ENCODE data around the gene IDUA.
"Not testable (repeated sequence)": the region's sequence is repeated elsewhere in the genome, so short reads cannot be mapped to it uniquely, and the experiment has no call there.

Gene IDUA

GRCh38 chr4:974668-975067 is 12.2 kb upstream of the IDUA start:
- DNase-seq (ENCODE audit: low read depth in 2 of 2), result no peak
- H3K4me3 ChIP-seq (replicated peaks in 1 of 2; ENCODE audit: low read depth in 2 of 2, low read length in 2 of 2), result no peak overlapping the region
- TF ChIP-seq CTCF (IDR thresholded peaks at IDR 0.05; ENCODE audit: low read depth, low read length), result no peak

GRCh38 chr4:976016-976415 is 10.8 kb upstream of the IDUA start:
- not testable (repeated sequence) for DNase-seq (ENCODE audit: low read depth in 2 of 2); H3K4me3 ChIP-seq (replicated peaks in 1 of 2; ENCODE audit: low read depth in 2 of 2, low read length in 2 of 2)

GRCh38 chr4:978957-979701 is 7.7 kb upstream of the IDUA start:
- H3K4me3 ChIP-seq (replicated peaks in 1 of 2; ENCODE audit: low read depth in 2 of 2, low read length in 2 of 2), result no peak overlapping the region
- TF ChIP-seq CTCF (IDR thresholded peaks at IDR 0.05; ENCODE audit: low read depth, low read length), result no peak
- DNase-seq (ENCODE audit: low read depth in 2 of 2), result peak; percentile 63 to 66

- no peak overlapping the region for H3K4me3 ChIP-seq (replicated peaks in 1 of 2; ENCODE audit: low read depth in 2 of 2, low read length in 2 of 2)
- TF ChIP-seq CTCF (IDR thresholded peaks at IDR 0.05; ENCODE audit: low read depth, low read length), result no peak
- no peak for DNase-seq (ENCODE audit: low read depth in 2 of 2)
Measured at GRCh38 chr4:982291-982690, 4.6 kb upstream of the IDUA start.

GRCh38 chr4:982814-983213 is 4.0 kb upstream of the IDUA start:
- DNase-seq (ENCODE audit: low read depth in 2 of 2), result no peak
- no peak for TF ChIP-seq CTCF (IDR thresholded peaks at IDR 0.05; ENCODE audit: low read depth, low read length)
- H3K4me3 ChIP-seq (replicated peaks in 1 of 2; ENCODE audit: low read depth in 2 of 2, low read length in 2 of 2), result no peak overlapping the region

- no peak for DNase-seq (ENCODE audit: low read depth in 2 of 2)
- no peak overlapping the region for H3K4me3 ChIP-seq (replicated peaks in 1 of 2; ENCODE audit: low read depth in 2 of 2, low read length in 2 of 2)
- TF ChIP-seq CTCF (IDR thresholded peaks at IDR 0.05; ENCODE audit: low read depth, low read length), result no peak
Measured at GRCh38 chr4:984336-985054, 2.3 kb upstream of the IDUA start.

- H3K4me3 ChIP-seq (replicated peaks in 1 of 2; ENCODE audit: low read depth in 2 of 2, low read length in 2 of 2), result peak overlapping the region in 1 of 2 donors; percentile 14
- TF ChIP-seq CTCF (IDR thresholded peaks at IDR 0.05; ENCODE audit: low read depth, low read length), result no peak
- peak; percentile 9 to 33 for DNase-seq (ENCODE audit: low read depth in 2 of 2)
Measured at GRCh38 chr4:985123-985830, 1.6 kb upstream of the IDUA start.
